Measurements from ENCODE around the gene GASK1B. TPM values are rescaled to one million over a fixed set of nuclear protein-coding genes. Genes with fewer than 3 reads are reported as not detected.

GASK1B gene
- 10 to 100 TPM in 2 of 4 donors, 1 to 10 TPM in 2; 1.0 to 23.7 (median 10.6) TPM for total RNA-seq

DNA sequence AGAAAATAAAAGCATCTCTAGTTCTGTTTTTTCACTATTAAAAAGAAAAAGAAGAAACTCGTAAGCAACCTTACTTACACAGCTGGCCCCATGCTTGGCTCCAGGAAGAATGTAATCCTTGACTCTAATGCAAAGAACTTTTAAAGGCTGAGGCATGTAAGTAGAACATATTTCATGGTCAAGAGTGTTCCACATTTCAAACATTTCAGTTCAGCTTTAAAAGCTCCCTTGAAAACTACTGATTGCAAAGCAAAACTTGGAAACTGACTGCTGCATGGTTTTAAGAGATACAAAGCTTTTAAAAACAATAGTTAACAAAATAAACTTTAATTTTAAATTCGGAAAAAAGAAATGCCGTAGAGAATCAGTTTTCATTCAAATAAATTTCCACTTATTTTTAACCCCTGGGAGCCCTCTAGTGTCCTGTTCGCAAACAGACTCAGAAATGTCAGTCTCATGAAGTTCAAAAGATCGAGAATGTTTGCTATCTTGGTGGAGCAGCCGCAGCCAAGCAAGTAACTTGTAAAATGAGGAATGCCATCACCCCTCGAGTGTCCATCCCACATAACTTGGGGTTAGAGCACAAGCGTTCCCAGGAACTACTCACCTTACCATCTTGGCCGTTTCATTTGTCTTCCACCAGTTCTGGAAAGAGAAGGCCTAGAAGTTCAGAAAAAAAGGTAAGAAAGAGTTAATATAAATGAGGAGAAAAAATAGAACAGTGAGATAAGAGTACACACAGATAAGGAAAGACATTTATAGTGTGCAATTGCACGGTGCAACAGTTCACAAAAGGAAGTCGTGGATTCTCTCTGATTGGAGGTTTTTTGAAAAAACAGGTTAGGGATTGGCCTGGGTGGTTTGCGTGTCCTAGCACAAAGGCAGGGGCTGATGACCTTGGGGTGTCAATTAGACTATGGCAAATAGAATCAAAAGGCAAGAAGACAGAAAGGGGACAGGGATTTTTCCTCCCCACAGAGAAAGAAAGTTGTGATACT is at the start of gene GASK1B:
Gene GASK1B (minus strand): TSS at position 765 of the 998 bp plus-strand sequence. CDS start 1,650 bp downstream, outside the sequence.
- no peak for DNase-seq
- Histone ChIP-seq H3K27me3 (no peaks in the 10 kb centered on the region), H3K36me3 (no peaks in the 10 kb centered on the region), H3K4me1 (peaks cover 0 to 53% (median 7%) of the 10 kb centered on the region in 3 donors), H3K9me3 (no peaks in the 10 kb centered on the region), H3K27ac (peak within 1 kb of the TSS in 3 of 4 donors; percentile 59 to 79 (median 78)), H3K4me3 (peak within 1 kb of the TSS; percentile 20 to 68 (median 48))
- WGBS, 2 donors = 10 to 12% methylated on average over 12 of the region's 12 CpGs
- intact Hi-C loops (cut with DNase I) = loop anchor here (5.0 kb wide), 1 partner anchor 180 kb away; no protein-coding TSS in a partner anchor
- no peak for TF ChIP-seq POLR2A (IDR thresholded peaks at IDR 0.05)
- TF ChIP-seq, protein P1, sequence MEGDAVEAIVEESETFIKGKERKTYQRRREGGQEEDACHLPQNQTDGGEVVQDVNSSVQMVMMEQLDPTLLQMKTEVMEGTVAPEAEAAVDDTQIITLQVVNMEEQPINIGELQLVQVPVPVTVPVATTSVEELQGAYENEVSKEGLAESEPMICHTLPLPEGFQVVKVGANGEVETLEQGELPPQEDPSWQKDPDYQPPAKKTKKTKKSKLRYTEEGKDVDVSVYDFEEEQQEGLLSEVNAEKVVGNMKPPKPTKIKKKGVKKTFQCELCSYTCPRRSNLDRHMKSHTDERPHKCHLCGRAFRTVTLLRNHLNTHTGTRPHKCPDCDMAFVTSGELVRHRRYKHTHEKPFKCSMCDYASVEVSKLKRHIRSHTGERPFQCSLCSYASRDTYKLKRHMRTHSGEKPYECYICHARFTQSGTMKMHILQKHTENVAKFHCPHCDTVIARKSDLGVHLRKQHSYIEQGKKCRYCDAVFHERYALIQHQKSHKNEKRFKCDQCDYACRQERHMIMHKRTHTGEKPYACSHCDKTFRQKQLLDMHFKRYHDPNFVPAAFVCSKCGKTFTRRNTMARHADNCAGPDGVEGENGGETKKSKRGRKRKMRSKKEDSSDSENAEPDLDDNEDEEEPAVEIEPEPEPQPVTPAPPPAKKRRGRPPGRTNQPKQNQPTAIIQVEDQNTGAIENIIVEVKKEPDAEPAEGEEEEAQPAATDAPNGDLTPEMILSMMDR (IDR thresholded peaks at IDR 0.05) = peak; percentile 20 to 62 (median 54)

DNA sequence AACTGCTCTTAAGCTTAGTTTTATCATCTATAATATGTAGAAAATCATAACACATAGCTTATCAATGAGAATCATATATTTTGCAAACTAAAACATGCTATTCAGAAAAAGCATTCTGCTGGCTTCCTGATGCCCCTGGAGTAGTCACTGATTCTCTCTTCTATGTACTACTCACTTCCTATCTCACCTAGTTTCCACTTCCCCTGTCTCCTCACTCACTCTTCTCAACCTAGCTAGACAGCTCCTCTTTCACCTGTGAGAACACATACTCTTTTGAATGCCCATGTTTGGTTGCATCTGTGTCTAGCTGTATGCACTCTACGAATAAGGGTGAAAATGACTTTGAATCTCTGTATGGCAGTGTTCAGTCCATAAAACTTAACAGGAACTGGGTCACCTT is 46.8 kb upstream of the GASK1B start:
- Histone ChIP-seq H3K9me3 (no peaks in the 10 kb centered on the region), H3K27me3 (no peaks in the 10 kb centered on the region), H3K4me1 (peaks cover 0 to 7% (median 0%) of the 10 kb centered on the region in 3 donors), H3K36me3 (peaks cover 0 to 37% (median 0%) of the 10 kb centered on the region in 3 donors), H3K4me3 (no peak overlapping the region), H3K27ac (no peak overlapping the region)
- intact Hi-C loops (cut with DNase I) = no loop called here
- DNase-seq = no peak
- no peak for TF ChIP-seq POLR2A (IDR thresholded peaks at IDR 0.05)
- TF ChIP-seq, protein P1 (IDR thresholded peaks at IDR 0.05) = no peak
- 89 to 100% methylated on average over 1 of the region's 1 CpG for WGBS, 2 donors

DNA sequence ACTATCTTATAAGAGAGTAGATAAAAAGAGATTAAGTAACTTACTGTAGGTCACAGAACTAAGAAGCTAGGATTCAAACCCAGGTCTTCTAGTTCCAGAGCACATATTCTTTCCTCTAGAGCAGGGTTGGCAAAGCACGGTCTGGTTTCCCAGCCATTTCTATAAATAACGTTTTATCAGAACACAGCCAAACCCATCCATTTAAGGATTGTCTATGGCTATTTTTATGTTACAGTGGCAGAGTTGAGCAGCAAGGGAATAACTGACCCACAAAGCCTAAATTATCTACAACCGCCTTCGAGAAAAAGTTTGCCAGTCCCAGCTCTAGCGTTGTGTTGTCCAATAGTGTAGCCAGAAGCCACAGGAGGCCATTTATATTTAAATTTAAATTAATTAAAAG is 44.9 kb upstream of the GASK1B start:
- H3K27me3 ChIP-seq = no peaks in the 10 kb centered on the region
- TF ChIP-seq, protein P1 (IDR thresholded peaks at IDR 0.05) = no peak
- TF ChIP-seq POLR2A (IDR thresholded peaks at IDR 0.05) = no peak
- 78 to 90% methylated on average over 5 of the region's 5 CpGs for WGBS, 2 donors

DNA sequence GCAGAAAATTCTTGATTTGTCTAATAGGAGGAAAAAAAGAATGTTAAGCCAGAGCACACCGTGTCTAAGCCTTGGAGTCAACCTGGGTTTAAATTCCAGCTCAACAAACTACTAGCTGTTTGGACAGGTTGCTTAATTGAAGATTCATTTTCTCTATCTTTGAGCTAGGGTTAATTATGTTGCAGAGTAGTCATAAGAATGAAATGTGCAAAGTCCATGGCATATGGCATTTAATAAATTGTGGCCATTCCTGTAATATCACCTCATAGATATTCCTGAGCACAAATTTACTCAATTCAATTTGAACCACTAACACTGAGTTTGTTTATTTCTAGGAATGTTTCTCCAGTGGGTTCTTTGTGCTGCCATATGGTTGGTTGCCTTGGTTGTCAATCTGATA is 42.0 kb upstream of the GASK1B start:
- Histone ChIP-seq H3K4me3 (no peak overlapping the region), H3K36me3 (no peaks in the 10 kb centered on the region), H3K9me3 (no peaks in the 10 kb centered on the region), H3K27me3 (no peaks in the 10 kb centered on the region), H3K27ac (no peak overlapping the region), H3K4me1 (peaks cover 0 to 29% (median 6%) of the 10 kb centered on the region in 3 donors)
- intact Hi-C loops (cut with DNase I) = no loop called here
- no peak for DNase-seq
- TF ChIP-seq, protein P1 (IDR thresholded peaks at IDR 0.05) = no peak
- no peak for TF ChIP-seq POLR2A (IDR thresholded peaks at IDR 0.05)
- 67 to 96% methylated on average over 1 of the region's 1 CpG for WGBS, 2 donors

More for the DNA sequence above, 44.9 kb upstream of the GASK1B start:
- Histone ChIP-seq H3K36me3 (peaks cover 0 to 22% (median 0%) of the 10 kb centered on the region in 3 donors), H3K4me1 (peaks cover 0 to 7% (median 0%) of the 10 kb centered on the region in 3 donors), H3K27ac (peak overlapping the region in 1 of 4 donors; percentile 23), H3K9me3 (no peaks in the 10 kb centered on the region), H3K4me3 (no peak overlapping the region)
- no peak for DNase-seq
- intact Hi-C loops (cut with DNase I) = no loop called here

DNA sequence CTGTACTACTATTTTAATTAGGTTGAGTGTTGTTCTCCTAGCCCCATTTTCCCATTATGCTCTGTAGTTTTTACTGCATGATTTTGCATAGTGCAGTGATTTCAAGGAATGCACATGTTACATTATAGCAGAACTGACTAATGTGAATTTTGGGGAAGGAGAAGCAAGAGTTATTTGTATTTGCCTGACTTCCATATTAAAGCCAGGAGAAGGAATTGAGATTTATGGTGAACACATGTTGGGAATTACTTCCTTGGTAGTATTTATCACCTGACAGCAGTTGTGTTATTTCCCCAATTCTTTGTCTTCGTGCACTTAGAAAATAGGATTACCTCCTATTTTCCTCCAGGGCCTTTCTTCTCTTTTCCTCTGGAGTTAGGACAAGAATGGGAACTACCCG is 40.6 kb upstream of the GASK1B start:
- Histone ChIP-seq H3K27me3 (no peaks in the 10 kb centered on the region), H3K4me3 (no peak overlapping the region), H3K36me3 (no peaks in the 10 kb centered on the region), H3K9me3 (no peaks in the 10 kb centered on the region), H3K4me1 (peaks cover 0 to 30% (median 6%) of the 10 kb centered on the region in 3 donors), H3K27ac (no peak overlapping the region)
- intact Hi-C loops (cut with DNase I) = no loop called here
- WGBS, 2 donors = 88 to 93% methylated on average over 2 of the region's 2 CpGs
- TF ChIP-seq, protein P1 (IDR thresholded peaks at IDR 0.05) = no peak
- no peak for TF ChIP-seq POLR2A (IDR thresholded peaks at IDR 0.05)
- no peak for DNase-seq
